Keratinocyte (primary cell): ENCODE measurements around the gene FLT3LG. TPM values are rescaled to one million over a fixed set of nuclear protein-coding genes. Genes with fewer than 3 reads are reported as not detected.

Experiments
- DNase-seq: peaks from one replicate; pipeline ENCODE4 v3.0.0-alpha.2; 2011; ENCODE audit warnings: low read depth, missing footprints, low spot score
- FAIRE-seq: peaks from 2 replicates; lab custom pipeline; 2011; peaks lifted over from hg19 to GRCh38; lab: Jason Lieb, UNC
- H2AFZ ChIP-seq: 2 replicates; pipeline ENCODE4 v1.6.0; 2012; ENCODE audit warnings: low read length, control low read depth, inconsistent platforms; ENCODE audit not compliant: control insufficient read depth
- H3K27ac ChIP-seq: 2 replicates; pipeline ENCODE4 v1.5.1; 2011; ENCODE audit warnings: low read length; ENCODE audit not compliant: control insufficient read depth, insufficient read depth
- H3K27me3 ChIP-seq: 3 replicates; pipeline ENCODE4 v1.6.0; 2011; ENCODE audit warnings: low read length; ENCODE audit not compliant: control insufficient read depth, insufficient read depth; ENCODE audit errors: extremely low read depth
- H3K36me3 ChIP-seq, 2 experiments: 2 replicates in 1 of 2; 3 replicates in 1 of 2; pipeline ENCODE4 v1.5.1; 2011; ENCODE audit warnings: low read length in 2 of 2, mild to moderate bottlenecking in 1 of 2; ENCODE audit not compliant: control insufficient read depth in 2 of 2, insufficient read depth in 2 of 2; ENCODE audit errors: extremely low read depth in 1 of 2
- H3K4me1 ChIP-seq: 3 replicates; pipeline ENCODE4 v1.5.1; 2011; ENCODE audit warnings: low read length; ENCODE audit not compliant: control insufficient read depth, insufficient read depth; ENCODE audit errors: extremely low read depth
- H3K4me2 ChIP-seq: 3 replicates; pipeline ENCODE4 v1.6.0; 2011; ENCODE audit warnings: low read depth, low read length; ENCODE audit not compliant: control insufficient read depth, insufficient read depth; ENCODE audit errors: extremely low read depth
- H3K4me3 ChIP-seq, 3 experiments: fragments of 200-600 bp in 1 of 3; sonication (generic) in 1 of 3; 2 replicates in 2 of 3; 3 replicates in 1 of 3; pipeline ENCODE4 v1.5.1; 2011 to 2016; ENCODE audit warnings: low read length in 3 of 3, mild to moderate bottlenecking in 3 of 3, control low read depth in 2 of 3, inconsistent platforms in 1 of 3, low read depth in 1 of 3, mixed read lengths in 1 of 3, mixed run types in 1 of 3, moderate library complexity in 1 of 3; ENCODE audit not compliant: control insufficient read depth in 2 of 3, insufficient read depth in 2 of 3; ENCODE audit errors: extremely low read depth in 1 of 3
- H3K79me2 ChIP-seq: 2 replicates; pipeline ENCODE4 v1.6.0; 2012; ENCODE audit warnings: low read length; ENCODE audit not compliant: control insufficient read depth, insufficient read depth
- H3K9ac ChIP-seq: 3 replicates; pipeline ENCODE4 v1.6.0; 2011; ENCODE audit warnings: low read length; ENCODE audit not compliant: control insufficient read depth, insufficient read depth; ENCODE audit errors: extremely low read depth
- H3K9me1 ChIP-seq: 3 replicates; pipeline ENCODE4 v1.6.0; 2011; ENCODE audit warnings: low read length; ENCODE audit not compliant: control insufficient read depth, insufficient read depth; ENCODE audit errors: extremely low read depth
- H3K9me3 ChIP-seq: 2 replicates; pipeline ENCODE4 v1.5.1; 2012; ENCODE audit warnings: low read depth, low read length; ENCODE audit not compliant: control insufficient read depth
- H4K20me1 ChIP-seq: 3 replicates; pipeline ENCODE4 v1.6.0; 2011; ENCODE audit warnings: low read length; ENCODE audit not compliant: control insufficient read depth, insufficient read depth; ENCODE audit errors: extremely low read depth
- CTCF ChIP-seq, 3 experiments: IDR thresholded peaks in 1 of 3; conservative IDR thresholded peaks in 1 of 3; optimal IDR thresholded peaks in 1 of 3; 2 replicates in 2 of 3; 3 replicates in 1 of 3; pipeline versions ENCODE3 to v1.5.1; 2011; ENCODE audit warnings: low read length in 3 of 3, mild to moderate bottlenecking in 3 of 3, moderate library complexity in 2 of 3, control low read depth in 1 of 3, inconsistent platforms in 1 of 3; ENCODE audit not compliant: insufficient read depth in 2 of 3; ENCODE audit errors: extremely low read depth in 1 of 3
- EZH2 ChIP-seq: IDR thresholded peaks from one replicate; pipeline ENCODE4 v1.6.1; 2012; ENCODE audit warnings: inconsistent platforms, mild to moderate bottlenecking, low read length, moderate library complexity
- dilution Hi-C: fragments of 300-500 bp; cut with MboI; formaldehyde crosslinking; loops from one replicate; pipeline ENCODE4 v1.7.0; 2020; ENCODE audit warnings: low sequenced_read_pairs; ENCODE audit not compliant: extremely low pct_ligation_motif_present
- polyA plus RNA-seq, 5 experiments: library from polyadenylated mRNA; depleted of rRNA in 3 of 5; stranded (reverse) in 3 of 5; stranded (forward) in 1 of 5; unstranded in 1 of 5; fragments of >200 nt; gene quantifications; 1 replicate in 1 of 5; 2 replicates in 3 of 5; 3 replicates in 1 of 5; pipeline versions ENCODE4 v1.2.1 to v1.2.3, GENCODE V29; 2011 to 2012; ENCODE audit warnings: missing spikeins in 2 of 5, low read depth in 1 of 5, low replicate concordance in 1 of 5

The FLT3LG gene
- polyA plus RNA-seq, 1 donor (not counting 4 experiments of a cell fraction or from before 2014, with no cell fraction given) = 0.80 TPM

GRCh38 chr19:49468746-49469447 lies 5.1 kb upstream of the FLT3LG start:
- no peak overlapping the region for H2AFZ ChIP-seq

GRCh38 chr19:49469828-49470614 lies 4.0 kb upstream of the FLT3LG start:
- H3K9ac ChIP-seq = no peak overlapping the region
- H3K4me1 ChIP-seq = peaks cover 18% of the 10 kb centered on the region
- DNase-seq (no peak), FAIRE-seq (no peak)
- no peak overlapping the region for H2AFZ ChIP-seq
- dilution Hi-C loops = no loop called here
- H3K9me1 ChIP-seq = no peaks in the 10 kb centered on the region
- H3K9me3 ChIP-seq = no peaks in the 10 kb centered on the region
- no peak overlapping the region for H3K4me3 ChIP-seq
- TF ChIP-seq CTCF (optimal IDR thresholded peaks at IDR 0.05 in 1 of 3, IDR thresholded peaks at IDR 0.05 in 1 of 3, conservative IDR thresholded peaks at IDR 0.05 in 1 of 3; ENCODE audit: extremely low read depth in 1 of 3, insufficient read depth in 2 of 3, low read length in 3 of 3) (peak; percentile 12 to 68 (median 46)), EZH2 (no peak)
- H3K4me2 ChIP-seq = no peak overlapping the region
- peaks cover 0 to 2% of the 10 kb centered on the region in 2 experiments for H3K36me3 ChIP-seq
- H4K20me1 ChIP-seq = no peaks in the 10 kb centered on the region
- H3K27me3 ChIP-seq = peaks cover 4% of the 10 kb centered on the region
- H3K27ac ChIP-seq = no peak overlapping the region
- H3K79me2 ChIP-seq = no peaks in the 10 kb centered on the region

More at GRCh38 chr19:49468746-49469447, 5.1 kb upstream of the FLT3LG start:
- peaks cover 0 to 2% of the 10 kb centered on the region in 2 experiments for H3K36me3 ChIP-seq
- peaks cover 18% of the 10 kb centered on the region for H3K4me1 ChIP-seq
- DNase-seq (peak; percentile 73), FAIRE-seq (peak; percentile 68)
- TF ChIP-seq EZH2 (no peak), CTCF (optimal IDR thresholded peaks at IDR 0.05 in 1 of 3, IDR thresholded peaks at IDR 0.05 in 1 of 3, conservative IDR thresholded peaks at IDR 0.05 in 1 of 3; ENCODE audit: extremely low read depth in 1 of 3, insufficient read depth in 2 of 3, low read length in 3 of 3) (no peak)
- H3K79me2 ChIP-seq = no peaks in the 10 kb centered on the region
- no peaks in the 10 kb centered on the region for H3K9me1 ChIP-seq
- no peaks in the 10 kb centered on the region for H4K20me1 ChIP-seq
- H3K27me3 ChIP-seq = no peaks in the 10 kb centered on the region
- dilution Hi-C loops = no loop called here
- peak overlapping the region; percentile 69 for H3K27ac ChIP-seq
- H3K4me2 ChIP-seq = peak overlapping the region; percentile 73
- H3K9me3 ChIP-seq = no peaks in the 10 kb centered on the region
- H3K4me3 ChIP-seq = peak overlapping the region in 1 of 3 experiments; percentile 25
- H3K9ac ChIP-seq = peak overlapping the region; percentile 47
